HepG2 (cell line): ENCODE data around the gene BHLHA9. TPM values are rescaled to one million over a fixed set of nuclear protein-coding genes. Genes with fewer than 3 reads are reported as not detected.

Source experiments
- ATAC-seq: fragments of 200-7000 bp; cut with Tn5 transposase; 3 replicates; pipeline ENCODE4 v1.9.1; 2020; ENCODE audit warnings: mild to moderate bottlenecking, moderate library complexity
- BruUV-seq: library from RNA; stranded (reverse); fragments of 400-500 nt; replicated peaks from 2 replicates; lab custom pipeline; 2021; lab: Mats Ljungman, UMichigan
- CTCF ChIA-PET: fragments of 300-600 bp; formaldehyde crosslinking; extraction: SDS; loops from one replicate; lab custom pipeline; 2021; ENCODE audit warnings: low total read pairs, inconsistent platforms, low intra/inter-chr PET ratio; lab: Yijun Ruan, JAX
- POLR2A ChIA-PET: fragments of 350-600 bp; sonication (Branson Sonifier 250); formaldehyde crosslinking; loops from one replicate; lab custom pipeline; 2020; ENCODE audit warnings: antibody characterized with exemption, inconsistent platforms; lab: Yijun Ruan, JAX
- DNase-seq: peaks from one replicate; pipeline ENCODE4 v3.0.0-alpha.2; 2015; ENCODE audit warnings: low spot score
- FAIRE-seq: peaks from 3 replicates; lab custom pipeline; 2011; peaks lifted over from hg19 to GRCh38; lab: Jason Lieb, UNC
- H2AFZ ChIP-seq: one replicate; pipeline ENCODE4 v1.6.1; 2011; ENCODE audit warnings: low read length, inconsistent platforms
- H3K27ac ChIP-seq: fragments of 300-600 bp; 3 replicates; pipeline ENCODE4 v1.8.0; 2011; ENCODE audit warnings: mixed run types, mild to moderate bottlenecking, mixed read lengths, low read length, inconsistent platforms; ENCODE audit not compliant: insufficient read depth; ENCODE audit errors: extremely low read length
- H3K27me3 ChIP-seq, 2 experiments: fragments of 200-600 bp in 1 of 2; 2 replicates in 1 of 2; 3 replicates in 1 of 2; pipeline versions ENCODE4 v1.6.0 to v1.8.0; 2011; ENCODE audit warnings: low read length in 2 of 2, mild to moderate bottlenecking in 2 of 2, moderate library complexity in 2 of 2, inconsistent platforms in 1 of 2; ENCODE audit not compliant: insufficient read depth in 2 of 2, control insufficient read depth in 1 of 2
- H3K36me3 ChIP-seq, 2 experiments: fragments of 200-600 bp in 1 of 2; replicated peaks in 1 of 2; 2 replicates in 1 of 2; 3 replicates in 1 of 2; pipeline versions ENCODE4 v1.5.1 to v1.8.0; 2011; ENCODE audit warnings: low read length in 2 of 2, inconsistent platforms in 1 of 2; ENCODE audit not compliant: insufficient read depth in 2 of 2, control insufficient read depth in 1 of 2
- H3K4me1 ChIP-seq: 2 replicates; pipeline ENCODE4 v1.5.1; 2012; ENCODE audit warnings: low read length, inconsistent platforms; ENCODE audit not compliant: insufficient read depth
- H3K4me2 ChIP-seq: 2 replicates; pipeline ENCODE4 v1.6.0; 2011; ENCODE audit warnings: low read depth, low read length, inconsistent platforms
- H3K4me3 ChIP-seq, 3 experiments: fragments of 200-600 bp in 1 of 3; sonication (generic), shearing (Covaris generic) in 1 of 3; replicated peaks in 1 of 3; 2 replicates each; pipeline ENCODE4 v1.5.1; 2011 to 2016; ENCODE audit warnings: low read length in 3 of 3, inconsistent platforms in 2 of 3, low read depth in 2 of 3, mild to moderate bottlenecking in 2 of 3, control low read depth in 1 of 3, mixed read lengths in 1 of 3; ENCODE audit not compliant: insufficient read depth in 1 of 3
- H3K79me2 ChIP-seq: one replicate; pipeline ENCODE4 v1.6.1; 2011; ENCODE audit warnings: low read length, inconsistent platforms; ENCODE audit not compliant: insufficient read depth
- H3K9ac ChIP-seq: 2 replicates; pipeline ENCODE4 v1.6.0; 2011; ENCODE audit warnings: mild to moderate bottlenecking, low read depth, low read length, inconsistent platforms; ENCODE audit not compliant: insufficient read depth
- H3K9me3 ChIP-seq: 2 replicates; pipeline ENCODE4 v1.5.1; 2012; ENCODE audit warnings: mild to moderate bottlenecking, low read length
- H4K20me1 ChIP-seq: 2 replicates; pipeline ENCODE4 v1.6.0; 2011; ENCODE audit warnings: inconsistent platforms, mild to moderate bottlenecking, low read length, moderate library complexity; ENCODE audit not compliant: insufficient read depth
- ATM ChIP-seq: fragments of 450-650 bp; IDR thresholded peaks from 2 replicates; pipeline ENCODE4 v1.7.1; 2017; ENCODE audit warnings: mild to moderate bottlenecking, borderline replicate concordance
- DR1 ChIP-seq: sonication (generic); formaldehyde crosslinking; IDR thresholded peaks from 2 replicates; pipeline ENCODE4 v1.8.0; 2021; ENCODE audit warnings: mild to moderate bottlenecking, missing genetic modification reagents, inconsistent platforms
- GATA4 ChIP-seq: sonication (generic); IDR thresholded peaks from 2 replicates; pipeline ENCODE4 v1.6.1; 2016; ENCODE audit warnings: antibody characterized with exemption, low read depth, borderline replicate concordance
- HNRNPH1 ChIP-seq: fragments of 200-400 bp; formaldehyde crosslinking; optimal IDR thresholded peaks from 2 replicates; pipeline ENCODE3; 2017; ENCODE audit warnings: mild to moderate bottlenecking, low read depth, low read length
- NFATC3 ChIP-seq: sonication (generic); formaldehyde crosslinking; IDR thresholded peaks from 2 replicates; pipeline ENCODE4 v1.5.1; 2020; ENCODE audit warnings: mild to moderate bottlenecking, missing genetic modification reagents
- ONECUT2 ChIP-seq: sonication (generic); formaldehyde crosslinking; IDR thresholded peaks from 2 replicates; pipeline ENCODE4 v1.4.0; 2020; ENCODE audit warnings: missing genetic modification reagents
- TRAFD1 ChIP-seq: sonication (generic); formaldehyde crosslinking; IDR thresholded peaks from 2 replicates; pipeline ENCODE4 v1.5.1; 2020; ENCODE audit warnings: missing genetic modification reagents, mild to moderate bottlenecking, borderline replicate concordance
- ZBTB21 ChIP-seq: sonication (generic); formaldehyde crosslinking; IDR thresholded peaks from 2 replicates; pipeline ENCODE4 v1.4.0; 2020; ENCODE audit warnings: missing genetic modification reagents
- ZNF136 ChIP-seq: sonication (generic); formaldehyde crosslinking; IDR thresholded peaks from 2 replicates; pipeline ENCODE4 v1.8.1; 2022; ENCODE audit warnings: low read depth, mild to moderate bottlenecking, moderate library complexity, missing genetic modification reagents
- ZNF7 ChIP-seq: IDR thresholded peaks from 2 replicates; pipeline ENCODE4 v1.6.1; 2016; ENCODE audit warnings: missing biosample characterization, missing genetic modification reagents
- WGBS: methylation state at CpG from one replicate; pipeline ENCODE4 v1.1.6; 2017; ENCODE audit warnings: low lambda C conversion rate; 5-methylcytosine and 5-hydroxymethylcytosine counted together
- in situ Hi-C: cut with HindIII; loops from 2 replicates; pipeline ENCODE4 v1.10.0; 2017; ENCODE audit warnings: low pct_unique_long_range_greater_than_20kb; ENCODE audit not compliant: extremely low pct_ligation_motif_present
- intact Hi-C: fragments of 100-400 bp; cut with micrococcal nuclease; formaldehyde crosslinking; loops from one replicate; pipeline ENCODE4 v1.10.0; 2022; ENCODE audit not compliant: unreplicated experiment
- polyA plus RNA-seq, 8 experiments: library from polyadenylated mRNA; depleted of rRNA in 3 of 8; stranded (reverse) in 7 of 8; unstranded in 1 of 8; fragments of >200 nt; fragmentation: Illumina TruSeq in 4 of 8; extraction: Trizol in 4 of 8; gene quantifications; 2 replicates each; pipeline versions ENCODE4 v1.2.1 to v1.2.3, GENCODE V29; 2011 to 2016; ENCODE audit warnings: low read depth in 4 of 8, missing spikeins in 1 of 8, mixed read lengths in 1 of 8; ENCODE audit not compliant: insufficient read depth in 1 of 8
- total RNA-seq, 5 experiments: library from RNA; depleted of rRNA; stranded (reverse); fragments of >200 nt; fragmentation: Illumina TruSeq; extraction: Trizol; gene quantifications; 2 replicates each; pipeline ENCODE4 v1.2.3, GENCODE V29; 2016; ENCODE audit warnings: low read depth in 1 of 5

BHLHA9 gene
- total and polyA plus RNA-seq, 2 of the 13 experiments (the other 11 are each of a cell fraction or from before 2014, with no cell fraction given): not detected

GRCh38 chr17:1234455-1234854 lies 35.8 kb upstream of the BHLHA9 start (continued):
- no peak for TF ChIP-seq GATA4
- TF ChIP-seq ZBTB21: no peak
- no peak for TF ChIP-seq NFATC3 (CRISPR knock-in tag)
- TF ChIP-seq, all 625 proteins: peak for 0

- no TSS peak for BruUV-seq
- Histone ChIP-seq H3K27me3 (peaks cover 0 to 11% of the 10 kb centered on the region in 2 experiments; a peak in 3 of 5 replicates), H3K4me1 (no peaks in the 10 kb centered on the region), H2AFZ (no peak overlapping the region), H4K20me1 (no peaks in the 10 kb centered on the region), H3K36me3 (no peaks in the 10 kb centered on the region), H3K4me2 (no peak overlapping the region), H3K79me2 (no peaks in the 10 kb centered on the region), H3K9ac (no peak overlapping the region), H3K27ac (no peak overlapping the region), H3K9me3 (no peaks in the 10 kb centered on the region), H3K4me3 (no peak overlapping the region)
- in situ Hi-C loops: no loop called here
- FAIRE-seq (no peak), DNase-seq (no peak), ATAC-seq (no peak)
- TF ChIP-seq DR1 (CRISPR knock-in tag) (no peak), ZNF136 (CRISPR knock-in tag) (no peak), ZNF7 (peak; percentile 86), ONECUT2 (CRISPR knock-in tag) (no peak)
- WGBS: 61% methylated on average over 6 of the region's 6 CpGs
- ChIA-PET POLR2A (no interaction called here), CTCF (no interaction called here)
- intact Hi-C loops: no loop called here
Measured at GRCh38 chr17:1237471-1237870, 32.8 kb upstream of the BHLHA9 start.

- Histone ChIP-seq H2AFZ (no peak overlapping the region), H3K27me3 (peaks cover 0 to 7% of the 10 kb centered on the region in 2 experiments; a peak in 2 of 5 replicates), H3K27ac (no peak overlapping the region), H3K9me3 (no peaks in the 10 kb centered on the region), H3K4me1 (no peaks in the 10 kb centered on the region), H4K20me1 (no peaks in the 10 kb centered on the region), H3K79me2 (no peaks in the 10 kb centered on the region), H3K9ac (no peak overlapping the region), H3K4me2 (no peak overlapping the region), H3K36me3 (no peaks in the 10 kb centered on the region), H3K4me3 (no peak overlapping the region)
- FAIRE-seq (no peak), ATAC-seq (no peak), DNase-seq (no peak)
- in situ Hi-C loops: no loop called here
- no TSS peak for BruUV-seq
- intact Hi-C loops: no loop called here
- 32% methylated on average over 11 of the region's 11 CpGs for WGBS
- ChIA-PET CTCF (no interaction called here), POLR2A (no interaction called here)
- TF ChIP-seq ATM: no peak
- no peak for TF ChIP-seq TRAFD1 (CRISPR knock-in tag)
- no peak for TF ChIP-seq HNRNPH1
Measured at GRCh38 chr17:1239210-1239609, 31.0 kb upstream of the BHLHA9 start.
